ENCODE results near the gene CST6.

GRCh38 chr11:65977621-65978390 is 34.0 kb upstream of the CST6 start:
- TF ChIP-seq TSHZ2 (CRISPR knock-in tag; IDR thresholded peaks at IDR 0.05) (no peak), GLIS3 (CRISPR knock-in tag; IDR thresholded peaks at IDR 0.05) (no peak), ZFP3 (CRISPR knock-in tag; IDR thresholded peaks at IDR 0.05) (no peak), TOX (CRISPR knock-in tag; IDR thresholded peaks at IDR 0.05; ENCODE audit: borderline replicate concordance) (no peak), ISL1 (CRISPR knock-in tag; IDR thresholded peaks at IDR 0.05) (no peak), ZFP30 (CRISPR knock-in tag; IDR thresholded peaks at IDR 0.05) (no peak), ZNF70 (CRISPR knock-in tag; IDR thresholded peaks at IDR 0.05) (no peak), POU6F1 (CRISPR knock-in tag; IDR thresholded peaks at IDR 0.05; ENCODE audit: borderline replicate concordance, low read depth) (no peak), CSDC2 (CRISPR knock-in tag; IDR thresholded peaks at IDR 0.05) (no peak), PPARA (CRISPR knock-in tag; IDR thresholded peaks at IDR 0.05; ENCODE audit: borderline replicate concordance) (no peak)
- TF ChIP-seq, protein P1, sequence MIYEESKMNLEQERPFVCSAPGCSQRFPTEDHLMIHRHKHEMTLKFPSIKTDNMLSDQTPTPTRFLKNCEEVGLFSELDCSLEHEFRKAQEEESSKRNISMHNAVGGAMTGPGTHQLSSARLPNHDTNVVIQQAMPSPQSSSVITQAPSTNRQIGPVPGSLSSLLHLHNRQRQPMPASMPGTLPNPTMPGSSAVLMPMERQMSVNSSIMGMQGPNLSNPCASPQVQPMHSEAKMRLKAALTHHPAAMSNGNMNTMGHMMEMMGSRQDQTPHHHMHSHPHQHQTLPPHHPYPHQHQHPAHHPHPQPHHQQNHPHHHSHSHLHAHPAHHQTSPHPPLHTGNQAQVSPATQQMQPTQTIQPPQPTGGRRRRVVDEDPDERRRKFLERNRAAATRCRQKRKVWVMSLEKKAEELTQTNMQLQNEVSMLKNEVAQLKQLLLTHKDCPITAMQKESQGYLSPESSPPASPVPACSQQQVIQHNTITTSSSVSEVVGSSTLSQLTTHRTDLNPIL (CRISPR knock-in tag; IDR thresholded peaks at IDR 0.05; ENCODE audit: low read depth): no peak
- TF ChIP-seq, protein P2, sequence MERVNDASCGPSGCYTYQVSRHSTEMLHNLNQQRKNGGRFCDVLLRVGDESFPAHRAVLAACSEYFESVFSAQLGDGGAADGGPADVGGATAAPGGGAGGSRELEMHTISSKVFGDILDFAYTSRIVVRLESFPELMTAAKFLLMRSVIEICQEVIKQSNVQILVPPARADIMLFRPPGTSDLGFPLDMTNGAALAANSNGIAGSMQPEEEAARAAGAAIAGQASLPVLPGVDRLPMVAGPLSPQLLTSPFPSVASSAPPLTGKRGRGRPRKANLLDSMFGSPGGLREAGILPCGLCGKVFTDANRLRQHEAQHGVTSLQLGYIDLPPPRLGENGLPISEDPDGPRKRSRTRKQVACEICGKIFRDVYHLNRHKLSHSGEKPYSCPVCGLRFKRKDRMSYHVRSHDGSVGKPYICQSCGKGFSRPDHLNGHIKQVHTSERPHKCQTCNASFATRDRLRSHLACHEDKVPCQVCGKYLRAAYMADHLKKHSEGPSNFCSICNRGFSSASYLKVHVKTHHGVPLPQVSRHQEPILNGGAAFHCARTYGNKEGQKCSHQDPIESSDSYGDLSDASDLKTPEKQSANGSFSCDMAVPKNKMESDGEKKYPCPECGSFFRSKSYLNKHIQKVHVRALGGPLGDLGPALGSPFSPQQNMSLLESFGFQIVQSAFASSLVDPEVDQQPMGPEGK (CRISPR knock-in tag; IDR thresholded peaks at IDR 0.05; ENCODE audit: borderline replicate concordance): no peak
